ENCODE results near the gene ZFYVE28.

Gene ZFYVE28

DNA sequence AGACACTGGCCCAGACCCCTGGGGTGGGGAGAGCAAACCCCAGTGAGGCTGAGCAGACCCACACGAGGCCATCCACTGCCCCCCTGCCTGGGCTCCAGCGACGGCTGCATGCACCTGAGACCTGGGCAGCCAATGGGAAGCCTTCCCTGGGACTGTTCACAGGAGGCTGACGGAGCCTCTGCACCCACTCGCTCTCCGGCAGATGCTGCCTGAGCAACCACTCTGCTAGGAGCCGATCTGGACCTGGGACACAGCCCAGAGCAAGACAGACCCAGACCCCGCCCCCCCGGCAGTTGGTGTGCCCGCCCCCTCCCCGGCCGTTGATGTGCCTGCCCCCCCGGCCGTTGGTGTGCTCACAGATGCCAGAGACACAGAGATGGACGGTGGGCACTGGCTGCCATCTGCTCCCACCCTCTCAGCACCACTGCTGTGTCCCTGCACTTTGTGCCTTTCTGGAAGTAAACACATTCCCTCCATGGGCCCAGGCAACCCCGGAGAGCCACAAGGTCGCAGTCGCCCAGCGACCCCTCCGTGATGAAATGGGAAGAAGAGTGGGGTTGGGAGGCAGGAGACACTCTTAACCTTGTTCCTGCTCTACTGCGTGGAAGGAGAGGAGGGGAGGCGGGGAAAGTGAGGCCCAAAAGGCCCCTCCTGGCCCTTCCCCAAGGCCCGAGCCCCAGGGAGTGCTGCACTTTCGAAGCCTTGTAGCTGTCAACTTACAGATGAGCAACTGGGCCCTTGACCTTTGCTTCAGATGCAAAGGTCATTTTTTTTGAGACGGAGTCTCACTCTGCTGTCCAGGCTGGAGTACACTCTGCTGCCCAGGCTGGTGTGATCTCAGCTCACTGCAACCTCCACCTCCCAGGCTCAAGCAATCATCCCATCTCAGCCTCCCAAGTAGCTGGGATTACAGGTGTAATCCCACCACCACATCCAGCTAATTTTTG is 62.0 kb downstream of the ZFYVE28 start:
- H3K27ac ChIP-seq (ENCODE audit: low read depth, low read length) = no peak overlapping the region
- no peaks in the 10 kb centered on the region for H3K9me2 ChIP-seq (replicated peaks; ENCODE audit: insufficient read depth, low read length)

DNA sequence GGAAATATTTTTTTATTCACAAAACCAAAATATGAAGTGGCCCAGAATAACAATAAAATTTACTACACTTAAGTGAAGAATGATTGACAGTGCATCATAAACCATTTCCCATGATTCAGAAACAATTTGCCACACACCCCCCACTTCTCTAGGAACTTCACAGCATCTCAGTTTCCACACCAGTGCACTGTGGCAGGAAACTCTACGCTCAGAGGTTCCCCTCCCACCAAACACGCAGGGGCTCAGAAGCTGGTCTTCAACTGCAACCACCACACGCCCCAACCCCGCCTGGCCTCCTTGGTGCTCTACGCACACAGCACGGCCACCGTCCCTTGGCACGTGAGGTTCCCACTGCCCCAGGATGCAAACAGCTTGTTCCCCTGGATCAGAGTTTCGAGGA is 63.7 kb downstream of the ZFYVE28 start:
- H4K20me1 ChIP-seq (ENCODE audit: low read depth, low read length) = no peaks in the 10 kb centered on the region
- H3K9ac ChIP-seq (ENCODE audit: low read length) = no peak overlapping the region
- no peaks in the 10 kb centered on the region for H3K36me3 ChIP-seq (ENCODE audit: low read length)
- no peaks in the 10 kb centered on the region for H3K79me2 ChIP-seq (ENCODE audit: insufficient read depth, low read length)
- H2AFZ ChIP-seq (ENCODE audit: low read depth, low read length, severe bottlenecking) = no peak overlapping the region
- no peaks in the 10 kb centered on the region for H3F3A ChIP-seq (ENCODE audit: insufficient read depth)
- H3K9me3 ChIP-seq (ENCODE audit: insufficient read depth, low read length) = no peaks in the 10 kb centered on the region
- H3K9me2 ChIP-seq (replicated peaks; ENCODE audit: insufficient read depth, low read length) = no peaks in the 10 kb centered on the region
- no peak overlapping the region for H3K4me3 ChIP-seq (ENCODE audit: insufficient read depth, low read length, poor library complexity, severe bottlenecking)
- TF ChIP-seq EZH2phosphoT487 (conservative IDR thresholded peaks at IDR 0.05; ENCODE audit: low read length) = no peak
- TF ChIP-seq CTCF (IDR thresholded peaks at IDR 0.05; ENCODE audit: insufficient read depth, low read length, poor library complexity, severe bottlenecking) = no peak
- H3K27ac ChIP-seq (ENCODE audit: low read depth, low read length) = no peak overlapping the region
- H3K27me3 ChIP-seq (ENCODE audit: low read length) = no peaks in the 10 kb centered on the region
- H3K4me2 ChIP-seq (ENCODE audit: low read depth, low read length, poor library complexity, severe bottlenecking) = no peak overlapping the region

More for the DNA sequence above, 62.0 kb downstream of the ZFYVE28 start:
- no peaks in the 10 kb centered on the region for H3K27me3 ChIP-seq (ENCODE audit: low read length)
- no peak overlapping the region for H3K4me2 ChIP-seq (ENCODE audit: low read depth, low read length, poor library complexity, severe bottlenecking)
- no peak overlapping the region for H3K4me3 ChIP-seq (ENCODE audit: insufficient read depth, low read length, poor library complexity, severe bottlenecking)
- H3K9ac ChIP-seq (ENCODE audit: low read length) = no peak overlapping the region
- no peaks in the 10 kb centered on the region for H3K36me3 ChIP-seq (ENCODE audit: low read length)
- H3K79me2 ChIP-seq (ENCODE audit: insufficient read depth, low read length) = no peaks in the 10 kb centered on the region
- no peaks in the 10 kb centered on the region for H3K9me3 ChIP-seq (ENCODE audit: insufficient read depth, low read length)
- H3F3A ChIP-seq (ENCODE audit: insufficient read depth) = no peaks in the 10 kb centered on the region
- H4K20me1 ChIP-seq (ENCODE audit: low read depth, low read length) = no peaks in the 10 kb centered on the region
- TF ChIP-seq CTCF (IDR thresholded peaks at IDR 0.05; ENCODE audit: insufficient read depth, low read length, poor library complexity, severe bottlenecking) (no peak), EZH2phosphoT487 (conservative IDR thresholded peaks at IDR 0.05; ENCODE audit: low read length) (no peak)
- no peak overlapping the region for H2AFZ ChIP-seq (ENCODE audit: low read depth, low read length, severe bottlenecking)

- no peaks in the 10 kb centered on the region for H3K9me2 ChIP-seq (replicated peaks; ENCODE audit: insufficient read depth, low read length)
- H3K4me2 ChIP-seq (ENCODE audit: low read depth, low read length, poor library complexity, severe bottlenecking) = no peak overlapping the region
- no peaks in the 10 kb centered on the region for H3F3A ChIP-seq (ENCODE audit: insufficient read depth)
- H2AFZ ChIP-seq (ENCODE audit: low read depth, low read length, severe bottlenecking) = no peak overlapping the region
- H3K9me3 ChIP-seq (ENCODE audit: insufficient read depth, low read length) = no peaks in the 10 kb centered on the region
- TF ChIP-seq EZH2phosphoT487 (conservative IDR thresholded peaks at IDR 0.05; ENCODE audit: low read length) = no peak
- TF ChIP-seq CTCF (IDR thresholded peaks at IDR 0.05; ENCODE audit: insufficient read depth, low read length, poor library complexity, severe bottlenecking) = no peak
- no peak overlapping the region for H3K27ac ChIP-seq (ENCODE audit: low read depth, low read length)
- no peaks in the 10 kb centered on the region for H3K36me3 ChIP-seq (ENCODE audit: low read length)
- H3K79me2 ChIP-seq (ENCODE audit: insufficient read depth, low read length) = no peaks in the 10 kb centered on the region
- no peaks in the 10 kb centered on the region for H3K27me3 ChIP-seq (ENCODE audit: low read length)
- H3K9ac ChIP-seq (ENCODE audit: low read length) = no peak overlapping the region
- no peak overlapping the region for H3K4me3 ChIP-seq (ENCODE audit: insufficient read depth, low read length, poor library complexity, severe bottlenecking)
- H4K20me1 ChIP-seq (ENCODE audit: low read depth, low read length) = no peaks in the 10 kb centered on the region
These were observed 64.3 kb downstream of the ZFYVE28 start for GRCh38 chr4:2354118-2354517.

All from SU-DHL-6 (cell line).